Measurements from ENCODE around the gene APOO. TPM values are rescaled to one million over a fixed set of nuclear protein-coding genes. Genes with fewer than 3 reads are reported as not detected.

The APOO gene
- total and polyA plus RNA-seq, 2 of the 13 experiments (the other 11 are each of a cell fraction or from before 2014, with no cell fraction given), result 9.7 to 22.1 TPM

DNA sequence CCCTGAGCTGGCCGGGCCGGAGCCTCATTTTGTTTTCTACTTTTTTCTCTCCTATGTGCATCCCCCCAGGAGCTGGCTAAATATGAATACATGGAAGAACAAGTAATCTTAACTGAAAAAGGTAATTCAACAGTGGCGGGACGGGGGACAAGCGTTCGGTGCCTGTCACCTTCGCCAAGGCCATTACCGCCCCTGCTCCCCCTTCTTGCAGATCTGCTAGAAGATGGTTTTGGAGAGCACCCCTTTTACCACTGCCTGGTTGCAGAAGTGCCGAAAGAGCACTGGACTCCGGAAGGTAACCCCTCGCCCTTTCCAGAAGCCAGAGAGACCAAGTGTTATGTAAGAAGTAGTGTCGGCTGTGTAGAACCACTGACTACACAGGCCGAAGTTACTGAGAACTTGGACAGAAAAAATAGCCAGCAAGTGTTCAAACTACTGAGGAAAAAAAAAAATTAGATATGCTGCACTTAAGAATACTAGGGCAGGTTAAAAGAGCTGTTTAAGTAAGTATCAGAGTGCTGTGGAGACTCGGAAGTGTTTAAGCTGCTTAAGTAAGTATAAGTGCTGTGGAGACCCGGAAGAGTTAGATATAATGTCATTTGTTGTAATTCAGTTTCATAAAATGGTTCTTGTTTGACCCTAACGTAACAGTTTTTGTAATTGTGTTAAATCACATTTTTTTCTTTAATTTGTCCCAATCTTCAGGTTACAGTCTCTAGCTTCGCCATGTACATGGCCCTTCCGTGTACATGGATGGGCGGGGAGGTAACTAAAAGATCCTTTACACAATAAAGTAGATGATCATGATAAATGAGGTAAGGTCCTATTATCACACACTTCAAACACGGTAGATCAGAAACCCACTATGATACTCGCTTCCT, 123.9 kb downstream of the APOO start:
- POLR2A ChIA-PET, result interaction anchor here (1.0 to 4.7 kb wide), 20 partner anchors 13 to 267 kb away, joined by 3 to 91 read pairs (median 6); partner anchors contain the start of genes ACOT9, APOO and CXorf58
- Histone ChIP-seq H3K79me2 (ENCODE audit: insufficient read depth, low read length) (peaks cover 31% of the 10 kb centered on the region), H3K27me3 (ENCODE audit: control insufficient read depth in 1 of 2, insufficient read depth in 2 of 2, low read length in 2 of 2) (no peaks in the 10 kb centered on the region; a peak in 1 of 5 replicates), H3K4me2 (ENCODE audit: low read depth, low read length) (peak overlapping the region; percentile 78), H3K9me3 (ENCODE audit: low read length) (no peaks in the 10 kb centered on the region), H3K27ac (ENCODE audit: extremely low read length, insufficient read depth, low read length) (peak overlapping the region; percentile 77), H3K4me1 (ENCODE audit: insufficient read depth, low read length) (peaks cover 37% of the 10 kb centered on the region), H4K20me1 (ENCODE audit: insufficient read depth, low read length) (peaks cover 17% of the 10 kb centered on the region), H3K9ac (ENCODE audit: insufficient read depth, low read depth, low read length) (peak overlapping the region; percentile 89), H3K4me3 (replicated peaks in 1 of 3; ENCODE audit: insufficient read depth in 1 of 3, low read depth in 2 of 3, low read length in 3 of 3) (peak overlapping the region; percentile 87 to 93 (median 88)), H2AFZ (ENCODE audit: low read length) (no peak overlapping the region), H3K36me3 (replicated peaks in 1 of 2; ENCODE audit: control insufficient read depth in 1 of 2, insufficient read depth in 2 of 2, low read length in 2 of 2) (peaks cover 0 to 1% of the 10 kb centered on the region in 2 experiments; a peak in 2 of 5 replicates)
- TSS peak; percentile 73 for BruUV-seq (replicated peaks)
- in situ Hi-C loops (cut with HindIII; ENCODE audit: extremely low pct_ligation_motif_present, low pct_unique_long_range_greater_than_20kb), result loop anchor here (5.0 kb wide), 1 partner anchor 118 kb away; no protein-coding TSS in a partner anchor
- ATAC-seq (no peak), FAIRE-seq (no peak), DNase-seq (ENCODE audit: low spot score) (no peak)
- intact Hi-C loops (cut with micrococcal nuclease; ENCODE audit: unreplicated experiment), result loop anchor here (2.0 to 10.0 kb wide), 2 partner anchors 61 to 1939 kb away; no protein-coding TSS in a partner anchor
- CTCF ChIA-PET (ENCODE audit: low intra/inter-chr PET ratio, low total read pairs), result interaction anchor here (2.0 kb wide), 1 partner anchor 118 kb away, joined by 27 read pairs; no protein-coding TSS in a partner anchor
- TF ChIP-seq, protein P1, sequence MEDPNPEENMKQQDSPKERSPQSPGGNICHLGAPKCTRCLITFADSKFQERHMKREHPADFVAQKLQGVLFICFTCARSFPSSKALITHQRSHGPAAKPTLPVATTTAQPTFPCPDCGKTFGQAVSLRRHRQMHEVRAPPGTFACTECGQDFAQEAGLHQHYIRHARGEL (CRISPR knock-in tag; IDR thresholded peaks at IDR 0.05), result no peak
- TF ChIP-seq, protein P2, sequence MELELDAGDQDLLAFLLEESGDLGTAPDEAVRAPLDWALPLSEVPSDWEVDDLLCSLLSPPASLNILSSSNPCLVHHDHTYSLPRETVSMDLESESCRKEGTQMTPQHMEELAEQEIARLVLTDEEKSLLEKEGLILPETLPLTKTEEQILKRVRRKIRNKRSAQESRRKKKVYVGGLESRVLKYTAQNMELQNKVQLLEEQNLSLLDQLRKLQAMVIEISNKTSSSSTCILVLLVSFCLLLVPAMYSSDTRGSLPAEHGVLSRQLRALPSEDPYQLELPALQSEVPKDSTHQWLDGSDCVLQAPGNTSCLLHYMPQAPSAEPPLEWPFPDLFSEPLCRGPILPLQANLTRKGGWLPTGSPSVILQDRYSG (CRISPR knock-in tag; IDR thresholded peaks at IDR 0.05), result no peak
- no peak for TF ChIP-seq ETV6 (CRISPR knock-in tag; conservative IDR thresholded peaks at IDR 0.05)
- TF ChIP-seq XRCC5 (optimal IDR thresholded peaks at IDR 0.05; ENCODE audit: low read length), result no peak
- peak; percentile 9 for TF ChIP-seq RBM22 (optimal IDR thresholded peaks at IDR 0.05; ENCODE audit: low read length)
- peak; percentile 10 for TF ChIP-seq AGO2 (optimal IDR thresholded peaks at IDR 0.05; ENCODE audit: low read depth, low read length)
- 0 out of 2 replicates have a peak, but pooled peaks have one; percentile 50 for TF ChIP-seq AFF4 (CRISPR knock-in tag; IDR thresholded peaks at IDR 0.05)
- no peak for TF ChIP-seq FOXA3 (CRISPR knock-in tag; IDR thresholded peaks at IDR 0.05)
- no peak for TF ChIP-seq GABPA (IDR thresholded peaks at IDR 0.05; ENCODE audit: low read depth, low read length)
- 0 out of 2 replicates have a peak, but pooled peaks have one; percentile 6 for TF ChIP-seq GABPA (CRISPR knock-in tag; IDR thresholded peaks at IDR 0.05; ENCODE audit: low read depth)
- no peak for TF ChIP-seq AKAP8 (CRISPR knock-in tag; IDR thresholded peaks at IDR 0.05)
- TF ChIP-seq RBFOX2 (IDR thresholded peaks at IDR 0.05; ENCODE audit: low read depth, low read length), result peak; percentile 79
- no peak for TF ChIP-seq JARID2 (CRISPR knock-in tag; IDR thresholded peaks at IDR 0.05; ENCODE audit: insufficient replicate concordance)
- no peak for TF ChIP-seq ZFP1 (CRISPR knock-in tag; IDR thresholded peaks at IDR 0.05)
- TF ChIP-seq RARG (CRISPR knock-in tag; IDR thresholded peaks at IDR 0.05; ENCODE audit: low read depth), result no peak
- TF ChIP-seq, protein P3, sequence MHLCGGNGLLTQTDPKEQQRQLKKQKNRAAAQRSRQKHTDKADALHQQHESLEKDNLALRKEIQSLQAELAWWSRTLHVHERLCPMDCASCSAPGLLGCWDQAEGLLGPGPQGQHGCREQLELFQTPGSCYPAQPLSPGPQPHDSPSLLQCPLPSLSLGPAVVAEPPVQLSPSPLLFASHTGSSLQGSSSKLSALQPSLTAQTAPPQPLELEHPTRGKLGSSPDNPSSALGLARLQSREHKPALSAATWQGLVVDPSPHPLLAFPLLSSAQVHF (CRISPR knock-in tag; IDR thresholded peaks at IDR 0.05), result 0 out of 2 replicates have a peak, but pooled peaks have one; percentile 11
- 3% methylated on average over 11 of the region's 21 CpGs for WGBS (ENCODE audit: low lambda C conversion rate)
